NCI-H446 treated with DMSO at 0.1 percent for 48 hours (cell line): ENCODE results near the gene SIGLEC6.

Experiments used
- DNase-seq: peaks from one replicate; lab custom pipeline; 2025; lab: John Stamatoyannopoulos, UW

The SIGLEC6 gene

DNA sequence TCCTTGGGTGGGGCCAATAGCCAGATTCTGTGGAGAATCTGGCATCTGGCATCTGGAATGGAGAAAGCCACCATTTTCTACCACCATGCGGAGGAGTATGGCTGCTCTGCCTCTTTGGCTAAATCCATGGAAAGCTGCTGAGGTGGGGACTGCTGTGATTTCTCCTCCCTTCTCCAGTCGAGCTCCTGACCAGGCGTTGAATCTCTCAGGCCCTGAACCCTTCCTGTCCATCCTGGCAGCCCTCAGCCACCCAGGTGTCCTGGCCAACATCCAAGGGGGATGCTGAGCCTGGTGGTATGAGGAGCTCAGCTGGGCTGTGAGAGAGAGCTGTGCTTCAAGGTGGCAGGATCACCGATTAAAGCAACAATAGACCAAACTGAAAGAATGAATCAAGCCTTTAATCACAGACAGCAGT lies 17.4 kb upstream of the SIGLEC6 start:
- no peak for DNase-seq

GRCh38 chr19:51548213-51548651 lies 16.8 kb upstream of the SIGLEC6 start:
- DNase-seq = no peak

- no peak for DNase-seq
Observed at GRCh38 chr19:51547397-51548212, 16.1 kb upstream of the SIGLEC6 start.

- DNase-seq = no peak
Observed at GRCh38 chr19:51546650-51547396, 15.4 kb upstream of the SIGLEC6 start.

GRCh38 chr19:51546107-51546649 lies 14.7 kb upstream of the SIGLEC6 start:
- no peak for DNase-seq

DNA sequence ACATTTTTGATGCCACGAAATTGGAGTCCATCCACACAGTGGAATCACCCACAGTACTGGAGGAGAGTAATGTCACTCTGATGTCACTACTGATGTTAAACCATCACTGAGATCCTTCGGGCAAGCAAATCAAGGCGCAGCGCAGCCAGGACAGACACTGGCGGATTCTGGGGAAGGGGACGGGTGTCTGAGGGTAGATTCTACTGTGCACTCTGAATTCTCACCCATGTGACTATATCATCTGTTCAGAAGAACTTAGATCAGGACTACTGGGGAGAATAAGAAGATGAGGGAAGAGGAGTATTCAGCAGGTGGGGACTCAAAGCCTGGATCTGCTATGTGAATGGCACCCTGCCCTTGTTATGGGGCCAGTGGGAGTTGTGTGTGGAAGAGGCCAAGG lies 12.6 kb upstream of the SIGLEC6 start:
- DNase-seq = no peak

DNA sequence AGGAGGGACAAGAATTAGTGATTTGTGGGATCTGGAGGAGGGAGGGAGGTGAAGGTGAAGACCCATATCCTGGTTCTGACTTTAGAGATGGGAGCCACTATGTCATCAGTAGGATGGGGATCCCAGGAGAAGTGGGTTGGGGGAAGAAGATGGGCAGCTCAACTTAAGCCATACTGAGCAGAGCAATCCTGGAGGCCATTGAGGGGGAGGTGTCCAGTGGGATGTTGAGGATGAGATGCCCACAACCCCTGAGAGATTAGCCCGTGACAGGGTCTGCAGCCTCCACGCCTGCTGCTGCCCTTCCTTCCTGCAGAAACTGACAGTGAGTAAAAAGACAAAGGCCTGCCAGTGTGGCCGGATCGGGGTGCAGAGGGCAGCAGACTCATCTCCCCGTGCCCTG lies 11.2 kb upstream of the SIGLEC6 start:
- DNase-seq = no peak

DNA sequence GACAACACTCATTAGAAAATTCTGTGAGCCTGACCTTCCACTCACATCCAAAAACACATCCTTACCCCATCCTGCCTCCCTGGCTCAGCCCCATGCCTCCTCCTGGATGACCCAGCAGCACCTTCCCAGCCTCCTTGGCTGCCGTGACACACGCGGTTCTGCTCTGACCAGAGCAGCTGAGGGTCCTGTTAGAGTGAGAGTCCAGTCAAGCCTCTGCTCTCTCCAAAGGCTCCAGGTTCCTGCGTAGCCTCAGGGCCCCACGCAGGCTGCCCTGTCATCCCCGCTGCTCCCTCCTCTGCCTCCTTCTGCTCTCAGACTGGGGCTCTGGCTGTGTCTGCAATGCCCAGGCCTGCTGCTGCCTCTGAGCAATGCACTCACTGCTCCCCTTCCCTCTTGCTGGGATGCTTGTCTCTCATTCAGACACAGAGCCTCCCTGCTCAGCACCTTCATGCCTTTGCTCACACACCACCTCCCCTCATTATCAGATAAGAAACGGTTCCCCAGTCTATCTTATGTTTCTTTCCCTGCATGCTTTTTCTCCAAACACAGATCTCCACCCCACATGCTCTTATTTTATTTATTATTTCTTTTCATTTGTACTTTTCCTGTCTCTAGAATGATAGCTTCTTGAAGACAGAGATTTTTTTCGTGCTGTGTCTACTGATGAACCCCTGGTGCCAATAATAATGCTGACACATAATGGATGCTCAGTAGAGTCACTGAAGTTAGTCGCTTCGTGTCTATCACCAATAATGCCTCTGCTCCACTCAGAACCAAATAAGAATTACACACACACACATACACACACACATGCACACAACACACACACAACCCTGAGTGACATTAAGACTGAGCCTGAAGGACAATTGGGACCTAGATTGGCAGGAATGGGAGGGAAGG lies 10.2 kb upstream of the SIGLEC6 start:
- DNase-seq = no peak

- DNase-seq = no peak
Observed at GRCh38 chr19:51539821-51540366, 8.4 kb upstream of the SIGLEC6 start.

DNA sequence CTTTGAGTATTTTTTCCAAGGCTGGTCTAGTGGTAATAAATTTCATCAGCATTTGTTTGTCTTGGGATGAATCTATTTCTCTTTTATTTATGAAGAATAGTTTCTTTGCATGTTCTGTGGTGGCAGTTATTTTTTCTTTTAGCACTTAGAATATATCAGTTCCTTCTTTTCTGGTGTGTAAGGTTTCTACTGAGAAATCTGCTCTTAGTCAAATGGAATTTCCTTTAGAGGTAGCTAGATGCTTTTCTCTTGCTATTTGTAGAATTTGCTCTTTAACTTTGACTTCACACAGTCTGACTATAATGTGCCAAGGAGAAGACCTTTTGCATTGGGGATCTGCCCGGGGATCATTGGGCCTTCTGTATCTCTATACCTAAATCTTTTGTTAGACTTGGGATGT lies 4.1 kb upstream of the SIGLEC6 start:
- DNase-seq = no peak

- no peak for DNase-seq
Observed at GRCh38 chr19:51530616-51531015, 854 bp downstream of the SIGLEC6 start.

GRCh38 chr19:51529301-51529700 lies 2.2 kb downstream of the SIGLEC6 start:
- DNase-seq = no peak

- no peak for DNase-seq
Observed at GRCh38 chr19:51525651-51526050, 5.8 kb downstream of the SIGLEC6 start.

DNA sequence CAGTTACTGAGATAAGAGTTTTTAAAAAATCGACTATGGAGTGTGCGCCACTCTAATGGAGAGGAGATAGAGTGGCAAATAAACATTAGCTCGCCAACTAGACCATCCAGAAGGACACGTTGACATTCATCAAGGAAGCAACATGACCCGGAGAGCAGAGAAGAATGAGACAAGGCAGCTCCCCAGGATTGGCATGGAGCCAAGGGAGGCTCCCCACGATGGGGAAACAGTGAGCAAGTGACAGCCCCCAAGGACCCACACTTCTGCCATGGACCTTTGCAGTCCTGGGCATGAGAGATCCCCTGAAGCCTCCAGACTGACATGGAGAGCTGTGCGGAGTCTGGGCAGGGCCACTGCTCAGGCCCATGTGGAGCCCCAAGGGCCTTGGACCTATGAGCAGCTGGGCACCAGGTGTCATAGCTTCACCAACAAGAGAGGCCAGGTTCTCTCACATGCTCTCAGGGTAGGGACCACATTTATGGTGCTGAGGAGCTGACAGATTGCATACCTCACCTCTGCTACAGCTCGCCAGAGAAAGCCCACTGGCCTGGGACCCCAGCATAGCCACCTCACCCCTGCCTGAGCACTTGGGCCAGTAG lies 6.7 kb downstream of the SIGLEC6 start:
- no peak for DNase-seq

DNA sequence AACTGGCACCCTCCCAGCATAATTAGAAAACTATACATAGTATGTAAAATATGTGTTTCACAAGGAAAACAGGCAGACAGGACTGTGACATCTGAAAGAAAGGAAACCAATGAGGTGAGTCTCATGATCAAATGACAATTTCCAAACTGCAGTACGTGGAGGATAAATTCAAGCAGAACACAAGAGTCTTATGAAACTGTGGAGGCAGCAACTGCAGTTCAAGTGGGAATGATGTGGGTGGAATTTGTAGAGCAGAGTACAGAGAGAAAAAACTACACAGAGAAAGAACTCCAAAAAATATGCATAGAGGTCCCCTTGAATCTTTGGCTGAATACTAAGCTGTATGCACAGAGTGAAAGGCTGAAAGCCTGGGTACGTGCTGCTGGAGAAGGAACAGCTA lies 9.7 kb downstream of the SIGLEC6 start:
- no peak for DNase-seq

GRCh38 chr19:51521357-51521756 lies 10.1 kb downstream of the SIGLEC6 start:
- DNase-seq = no peak

GRCh38 chr19:51520728-51521127 lies 10.7 kb downstream of the SIGLEC6 start:
- no peak for DNase-seq

GRCh38 chr19:51514866-51515481 lies 16.5 kb downstream of the SIGLEC6 start:
- DNase-seq = no peak

GRCh38 chr19:51513968-51514367 lies 17.5 kb downstream of the SIGLEC6 start:
- no peak for DNase-seq

GRCh38 chr19:51511353-51511752 lies 20.1 kb downstream of the SIGLEC6 start:
- DNase-seq = no peak
